Bronchial smooth muscle cell (primary cell): ENCODE data around the gene LY6G5C. TPM values are rescaled to one million over a fixed set of nuclear protein-coding genes. Genes with fewer than 3 reads are reported as not detected.

Experiments
- total RNA-seq: library from RNA; depleted of rRNA; stranded (reverse); fragments of >200 nt; gene quantifications from 2 replicates; pipeline ENCODE4 v1.2.1, GENCODE V29; 2014

LY6G5C gene
- total RNA-seq, 1 donor from 2014 or later, result 0.63 TPM

Other genes with a start within 250 kb of the LY6G5C start
- 3.1 and 6.1 TPM in 2 replicates for gene MICB, start 182.9 kb downstream of the LY6G5C start, total RNA-seq
- gene MCCD1, start 152.1 kb downstream of the LY6G5C start, total RNA-seq, result not detected in 2 replicates
- 324 and 339 TPM in 2 replicates for gene DDX39B, start 139.1 kb downstream of the LY6G5C start, total RNA-seq
- gene ATP6V1G2, start 134.5 kb downstream of the LY6G5C start, total RNA-seq, result 8.9 and 10.4 TPM in 2 replicates
- gene NFKBIL1, start 133.5 kb downstream of the LY6G5C start, total RNA-seq, result 32.9 and 39.4 TPM in 2 replicates
- not detected in 2 replicates for gene LTA, start 108.8 kb downstream of the LY6G5C start, total RNA-seq
- not detected in 2 replicates for gene TNF, start 105.5 kb downstream of the LY6G5C start, total RNA-seq
- not detected in 2 replicates for gene LTB, start 98.6 kb downstream of the LY6G5C start, total RNA-seq
- 0.09 and 0.32 TPM in 2 replicates for gene LST1, start 94.8 kb downstream of the LY6G5C start, total RNA-seq
- not detected in 2 replicates for gene NCR3, start 88.1 kb downstream of the LY6G5C start, total RNA-seq
- gene AIF1, start 65.8 kb downstream of the LY6G5C start, total RNA-seq, result not detected in 2 replicates
- 18.4 and 18.6 TPM in 2 replicates for gene PRRC2A, start 60.4 kb downstream of the LY6G5C start, total RNA-seq
- gene BAG6, start 28.4 kb downstream of the LY6G5C start, total RNA-seq, result 81.1 and 90.6 TPM in 2 replicates
- 1.6 and 1.8 TPM in 2 replicates for gene APOM, start 25.2 kb downstream of the LY6G5C start, total RNA-seq
- 16.9 and 19.9 TPM in 2 replicates for gene C6orf47, start 20.3 kb downstream of the LY6G5C start, total RNA-seq
- gene GPANK1, start 16.1 kb downstream of the LY6G5C start, total RNA-seq, result 12.2 and 14.3 TPM in 2 replicates
- 70.2 and 83.9 TPM in 2 replicates for gene CSNK2B, start 15.0 kb downstream of the LY6G5C start, total RNA-seq
- gene LY6G5B, start 11.1 kb downstream of the LY6G5C start, total RNA-seq, result 2.2 and 4.0 TPM in 2 replicates
- gene ABHD16A, start 22.3 kb upstream of the LY6G5C start, total RNA-seq, result 54.5 and 96.4 TPM in 2 replicates
- gene LY6G6F, start 25.8 kb upstream of the LY6G5C start, total RNA-seq, result not detected in 2 replicates
- 0.47 TPM in 1 of 2 replicates, not detected in the other for gene LY6G6D, start 34.3 kb upstream of the LY6G5C start, total RNA-seq
- not detected in 2 replicates for gene LY6G6C, start 40.7 kb upstream of the LY6G5C start, total RNA-seq
- not detected in 2 replicates for gene MPIG6B, start 42.3 kb upstream of the LY6G5C start, total RNA-seq
- 152 and 207 TPM in 2 replicates for gene DDAH2, start 48.2 kb upstream of the LY6G5C start, total RNA-seq
- gene CLIC1, start 55.5 kb upstream of the LY6G5C start, total RNA-seq, result 521 and 664 TPM in 2 replicates
- gene MSH5, start 58.9 kb upstream of the LY6G5C start, total RNA-seq, result 2.7 and 3.6 TPM in 2 replicates
- gene SAPCD1, start 81.6 kb upstream of the LY6G5C start, total RNA-seq, result 0.26 and 1.3 TPM in 2 replicates
- 0.79 and 0.86 TPM in 2 replicates for gene VWA7, start 96.3 kb upstream of the LY6G5C start, total RNA-seq
- 28.1 and 36.1 TPM in 2 replicates for gene VARS1, start 114.7 kb upstream of the LY6G5C start, total RNA-seq
- gene LSM2, start 125.9 kb upstream of the LY6G5C start, total RNA-seq, result 17.8 and 19.1 TPM in 2 replicates
- 1.7 and 2.3 TPM in 2 replicates for gene HSPA1L, start 134.2 kb upstream of the LY6G5C start, total RNA-seq
- gene HSPA1A, start 134.5 kb upstream of the LY6G5C start, total RNA-seq, result 92.2 and 182 TPM in 2 replicates
- 149 and 280 TPM in 2 replicates for gene HSPA1B, start 146.7 kb upstream of the LY6G5C start, total RNA-seq
- 73.7 and 87.3 TPM in 2 replicates for gene NEU1, start 181.8 kb upstream of the LY6G5C start, total RNA-seq
- gene SLC44A4, start 197.9 kb upstream of the LY6G5C start, total RNA-seq, result 0.52 TPM in 1 of 2 replicates, not detected in the other
- 76.3 and 106 TPM in 2 replicates for gene EHMT2, start 216.6 kb upstream of the LY6G5C start, total RNA-seq
- gene ZBTB12, start 221.0 kb upstream of the LY6G5C start, total RNA-seq, result 9.6 and 14.6 TPM in 2 replicates
- 0.86 and 2.0 TPM in 2 replicates for gene C2, start 246.7 kb upstream of the LY6G5C start, total RNA-seq